Measurements from ENCODE around the gene HERC4.

HERC4 gene

DNA sequence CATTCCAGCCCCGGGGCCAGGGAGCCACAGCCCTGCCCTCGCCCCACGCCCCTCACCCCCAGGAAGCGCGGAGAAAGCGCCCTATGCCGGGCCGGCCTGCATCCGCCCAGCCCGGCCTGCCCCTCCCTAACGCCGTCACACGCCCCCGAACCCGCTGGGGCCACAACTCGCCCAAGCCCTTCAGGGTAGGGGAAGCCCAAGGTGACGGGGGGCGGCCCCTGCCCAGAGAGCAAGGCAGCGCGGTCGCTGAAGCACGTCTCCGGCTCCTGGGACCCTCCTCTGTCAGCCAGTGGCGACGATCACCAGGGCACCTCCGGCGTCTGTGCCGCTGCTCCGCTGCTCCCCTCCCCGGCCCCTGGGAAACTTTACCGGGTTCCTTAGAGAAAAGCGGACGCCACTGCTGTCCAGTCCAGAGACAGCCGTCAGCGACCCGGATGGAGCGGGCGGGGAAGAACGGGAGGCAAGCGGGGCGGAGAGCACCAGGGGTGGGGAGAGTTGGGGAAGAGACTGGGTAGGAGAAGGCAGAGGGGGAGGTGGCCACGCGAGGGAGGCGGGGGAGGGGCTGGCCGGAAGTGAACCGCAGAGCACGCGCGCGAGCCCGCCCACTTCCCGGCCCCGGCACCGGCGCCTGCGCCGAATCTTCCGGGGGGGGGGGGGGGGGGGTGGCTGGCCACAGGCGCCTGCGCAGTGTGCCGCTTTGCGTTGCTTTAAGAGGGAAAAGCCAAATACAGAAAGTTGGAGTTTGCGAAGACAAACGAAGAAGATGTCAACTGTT is at the start of gene HERC4:
HERC4 (minus strand) TSS at position 509 of the 775 bp plus-strand sequence. CDS start 2,175 bp downstream, outside the sequence.
- peak; percentile 85 for DNase-seq (ENCODE audit: low read depth)

DNA sequence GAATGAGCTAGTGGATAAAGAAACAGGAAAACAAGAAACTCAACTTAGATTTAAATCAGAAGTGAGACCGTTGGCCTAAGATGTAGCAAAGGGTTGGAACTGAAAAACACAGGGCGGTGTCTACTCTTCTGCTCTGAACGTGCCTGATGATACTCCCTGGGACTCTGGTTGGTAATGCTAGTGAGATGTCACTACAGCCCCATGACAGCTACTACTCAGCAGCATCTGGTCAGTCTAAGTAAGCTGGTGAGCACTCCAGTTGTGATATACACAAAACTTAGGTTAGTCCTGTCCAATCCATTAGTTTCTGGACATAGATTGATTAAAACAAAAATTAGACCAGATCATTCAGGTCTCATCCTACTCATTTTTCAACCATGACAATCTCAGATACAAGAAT is 49.6 kb upstream of the HERC4 start:
- DNase-seq (ENCODE audit: low read depth): no peak

GRCh38 chr10:68121852-68122251 is 46.8 kb upstream of the HERC4 start:
- no peak for DNase-seq (ENCODE audit: low read depth)

DNA sequence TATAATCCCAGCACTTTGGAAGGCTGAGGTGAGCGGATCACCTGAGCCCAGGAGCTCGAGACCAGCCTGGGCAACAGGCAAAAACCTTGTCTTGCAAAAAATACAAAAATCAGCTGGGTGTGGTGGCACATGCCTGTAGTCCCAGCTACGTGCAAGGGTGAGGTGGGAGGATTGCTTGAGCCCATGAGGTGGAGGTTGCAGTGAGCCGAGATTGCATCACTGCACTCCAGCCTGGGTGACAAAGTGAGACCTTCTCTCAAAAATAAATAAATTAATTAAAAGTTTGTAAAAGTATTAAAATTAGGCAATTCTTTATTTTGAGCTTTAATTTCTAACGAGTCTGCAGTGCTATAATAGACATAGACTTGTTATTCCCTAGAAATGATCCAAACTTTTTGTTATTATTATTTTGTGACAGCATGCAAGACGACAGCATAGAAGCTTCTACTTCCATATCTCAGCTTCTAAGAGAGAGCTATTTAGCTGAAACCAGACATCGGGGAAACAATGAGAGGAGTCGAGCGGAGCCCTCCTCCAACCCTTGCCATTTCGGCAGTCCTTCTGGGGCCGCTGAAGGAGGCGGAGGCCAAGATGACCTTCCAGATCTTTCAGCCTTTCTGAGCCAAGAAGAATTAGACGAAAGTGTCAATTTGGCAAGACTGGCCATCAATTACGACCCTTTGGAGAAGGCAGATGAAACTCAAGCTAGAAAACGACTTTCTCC is 46.1 kb upstream of the HERC4 start:
- DNase-seq (ENCODE audit: low read depth): no peak

GRCh38 chr10:68118657-68119056 is 43.6 kb upstream of the HERC4 start:
- no peak for DNase-seq (ENCODE audit: low read depth)

DNA sequence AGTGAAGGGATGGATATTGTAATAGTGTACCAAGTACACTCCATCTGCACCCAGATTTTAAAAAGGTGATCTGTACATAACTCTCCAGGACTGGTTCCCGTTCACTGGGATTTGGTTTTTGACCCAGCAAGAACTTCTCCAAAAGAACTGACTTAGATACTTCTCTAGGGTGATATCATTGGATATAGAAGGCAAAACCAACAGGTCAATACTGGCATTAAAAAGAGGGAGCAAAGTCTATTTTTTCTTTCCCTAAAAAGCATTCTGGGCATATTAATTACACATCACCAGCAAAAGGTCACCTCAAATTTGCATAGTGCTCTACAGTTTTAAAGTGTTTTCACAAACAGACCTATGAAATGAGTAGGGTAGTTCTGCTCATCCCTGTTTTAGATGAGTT is 37.8 kb upstream of the HERC4 start:
- no peak for DNase-seq (ENCODE audit: low read depth)

- no peak for DNase-seq (ENCODE audit: low read depth)
Observed at GRCh38 chr10:68111584-68111983, 36.5 kb upstream of the HERC4 start.

- no peak for DNase-seq (ENCODE audit: low read depth)
Observed at GRCh38 chr10:68110027-68110426, 34.9 kb upstream of the HERC4 start.

- no peak for DNase-seq (ENCODE audit: low read depth)
Observed at GRCh38 chr10:68109331-68109730, 34.2 kb upstream of the HERC4 start, which contains the start of gene MYPN. TSS of gene MYPN (plus strand) at chr10:68109488. CDS start at chr10:68121439, 11,951 bp downstream.

GRCh38 chr10:68108653-68109052 is 33.6 kb upstream of the HERC4 start:
- DNase-seq (ENCODE audit: low read depth): no peak

GRCh38 chr10:68108051-68108450 is 33.0 kb upstream of the HERC4 start:
- DNase-seq (ENCODE audit: low read depth): no peak

- DNase-seq (ENCODE audit: low read depth): no peak
Observed at GRCh38 chr10:68107651-68108050, 32.6 kb upstream of the HERC4 start.

GRCh38 chr10:68106656-68107055 is 31.6 kb upstream of the HERC4 start:
- DNase-seq (ENCODE audit: low read depth): no peak

GRCh38 chr10:68105820-68106219 is 30.7 kb upstream of the HERC4 start:
- no peak for DNase-seq (ENCODE audit: low read depth)

GRCh38 chr10:68103901-68104300 is 28.8 kb upstream of the HERC4 start:
- DNase-seq (ENCODE audit: low read depth): no peak

- DNase-seq (ENCODE audit: low read depth): no peak
Observed at GRCh38 chr10:68103261-68103878, 28.3 kb upstream of the HERC4 start.

DNA sequence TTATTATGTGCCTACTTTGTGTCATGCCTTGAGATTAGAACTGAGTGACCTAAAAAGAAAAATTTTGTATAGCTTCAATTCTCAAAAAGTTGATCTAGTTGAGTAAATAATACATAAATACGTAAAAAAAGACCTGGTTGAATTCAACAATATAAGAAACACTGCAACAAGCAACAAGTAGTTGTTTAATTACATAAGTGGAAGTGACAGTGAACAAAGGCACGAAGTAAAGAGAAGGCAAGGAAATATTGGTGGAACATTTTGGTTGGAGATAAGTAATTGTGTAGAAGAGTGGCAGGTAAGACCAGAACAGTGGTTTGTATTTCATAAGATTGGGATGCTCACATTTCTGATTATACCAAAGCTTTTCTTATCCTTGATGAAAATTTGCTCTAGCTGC is 26.0 kb upstream of the HERC4 start:
- no peak for DNase-seq (ENCODE audit: low read depth)

GRCh38 chr10:68099736-68100135 is 24.7 kb upstream of the HERC4 start:
- no peak for DNase-seq (ENCODE audit: low read depth)

DNA sequence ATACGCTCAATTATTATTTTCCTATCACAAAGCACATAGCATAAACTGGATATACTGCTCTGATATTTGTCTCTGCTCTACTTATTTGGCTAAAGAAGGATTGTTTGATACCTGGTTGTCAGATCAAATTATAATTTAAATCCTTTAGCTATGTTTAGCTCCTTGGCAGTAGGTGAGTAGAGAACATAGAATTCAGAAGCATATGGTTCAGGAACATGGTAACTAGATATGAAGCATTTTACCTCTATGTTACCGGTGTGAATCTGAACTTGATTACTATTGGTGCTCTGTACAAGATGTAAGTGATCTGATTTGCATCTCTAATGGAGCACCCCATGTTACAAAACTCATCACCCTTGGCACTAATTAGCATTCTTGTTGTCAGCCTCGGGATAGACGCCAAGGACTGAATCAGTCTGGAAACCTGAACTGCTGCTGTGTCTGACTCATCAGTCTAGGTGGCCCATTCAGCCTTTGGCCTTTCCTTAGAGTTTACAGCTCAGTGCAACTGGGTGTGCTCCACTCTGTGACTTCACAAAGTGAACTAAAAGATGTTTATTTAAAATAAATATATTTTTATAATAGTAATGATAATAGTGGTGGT is 21.9 kb upstream of the HERC4 start:
- no peak for DNase-seq (ENCODE audit: low read depth)

GRCh38 chr10:68095153-68095552 is 20.1 kb upstream of the HERC4 start:
- DNase-seq (ENCODE audit: low read depth): no peak

DNA sequence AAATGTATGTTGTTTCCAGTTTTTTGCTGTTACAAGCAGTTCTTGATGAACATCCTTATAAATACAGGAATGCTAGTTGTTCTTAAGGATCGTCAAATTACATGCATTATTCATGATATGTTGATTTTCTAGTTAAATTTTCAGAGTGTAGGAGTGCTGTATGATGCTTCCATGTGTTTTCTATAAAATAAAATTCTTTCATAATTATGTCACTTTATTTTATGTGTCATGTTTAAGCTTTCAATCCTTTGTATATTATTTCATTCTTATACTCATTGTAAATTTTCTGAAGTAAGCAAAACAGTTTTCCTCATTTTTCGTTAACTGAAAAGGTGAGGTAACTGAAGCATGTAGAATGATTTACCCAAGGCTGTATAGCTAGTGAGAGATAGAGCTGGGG is 17.4 kb upstream of the HERC4 start:
- DNase-seq (ENCODE audit: low read depth): no peak

DNA sequence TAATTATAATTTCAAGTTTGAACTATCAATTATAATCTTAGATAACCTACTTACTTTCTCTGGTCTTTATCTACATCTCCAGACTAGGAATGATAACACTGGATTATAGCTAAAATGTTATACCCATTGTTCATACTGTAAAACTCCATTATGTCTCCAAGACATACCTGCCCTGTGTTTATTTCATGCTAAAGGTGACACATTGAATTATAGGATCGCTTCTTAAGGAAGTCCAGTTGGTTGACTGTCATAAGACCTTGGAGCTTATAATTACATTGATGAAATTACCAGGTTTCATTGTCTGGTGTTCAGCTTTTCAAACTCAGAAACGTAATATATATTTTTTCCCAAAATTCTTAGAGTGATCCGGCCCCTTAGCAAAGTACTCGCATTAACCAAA is 15.5 kb upstream of the HERC4 start:
- no peak for DNase-seq (ENCODE audit: low read depth)

DNA sequence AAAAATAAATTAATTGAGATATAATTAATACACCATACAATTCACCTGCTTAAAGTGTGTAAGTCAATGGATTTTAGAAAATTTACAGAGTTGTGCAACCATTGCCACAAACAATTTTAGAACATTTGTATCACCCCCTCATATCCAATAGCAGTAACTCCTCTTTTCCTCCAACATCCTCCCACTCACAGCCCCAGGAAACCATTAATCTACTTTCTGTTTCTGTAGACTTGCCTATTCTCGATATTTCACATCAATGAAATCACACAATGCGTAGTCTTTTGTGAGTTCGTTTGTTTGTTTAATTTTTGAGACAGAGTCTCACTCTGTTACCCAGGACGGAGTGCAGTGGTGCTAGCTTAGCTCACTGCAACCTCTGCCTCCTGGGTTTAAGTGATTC is 13.7 kb upstream of the HERC4 start:
- no peak for DNase-seq (ENCODE audit: low read depth)

All from stimulated activated CD8-positive, alpha-beta memory T cell treated with anti-CD3 and anti-CD28 coated beads, Interleukin-4, amount 100 ng/mL, for 24 hours (primary cell).